Measurements from ENCODE around the gene LRRC74A.

The LRRC74A gene

GRCh38 chr14:76856769-76857168, 30.6 kb downstream of the LRRC74A start:
- no peak for DNase-seq

- DNase-seq, result no peak
These were observed 35.5 kb downstream of the LRRC74A start for GRCh38 chr14:76861574-76862255.

GRCh38 chr14:76862546-76863282, 36.5 kb downstream of the LRRC74A start:
- no peak for DNase-seq

- DNase-seq, result no peak
These were observed 37.7 kb downstream of the LRRC74A start for GRCh38 chr14:76863724-76864407.

- DNase-seq, result no peak
These were observed 40.2 kb downstream of the LRRC74A start for GRCh38 chr14:76866456-76866855.

GRCh38 chr14:76867516-76868453, 41.6 kb downstream of the LRRC74A start:
- DNase-seq, result peak; percentile 15 to 20

GRCh38 chr14:76868454-76869170, 42.4 kb downstream of the LRRC74A start:
- DNase-seq, result no peak

- no peak for DNase-seq
These were observed 44.0 kb downstream of the LRRC74A start for GRCh38 chr14:76870166-76870565.

GRCh38 chr14:76872796-76873432, 46.7 kb downstream of the LRRC74A start:
- peak; percentile 62 for DNase-seq

GRCh38 chr14:76874734-76875133, 48.5 kb downstream of the LRRC74A start:
- no peak for DNase-seq

- DNase-seq, result peak; percentile 32 to 36
These were observed 49.9 kb downstream of the LRRC74A start for GRCh38 chr14:76876076-76876475.

GRCh38 chr14:76877871-76878270, 51.7 kb downstream of the LRRC74A start:
- DNase-seq, result no peak

GRCh38 chr14:76880449-76880848, 54.2 kb downstream of the LRRC74A start:
- no peak for DNase-seq

GRCh38 chr14:76881348-76881747, 55.1 kb downstream of the LRRC74A start:
- no peak for DNase-seq

- no peak for DNase-seq
These were observed 56.4 kb downstream of the LRRC74A start for GRCh38 chr14:76882651-76883050.

GRCh38 chr14:76883447-76883846, 57.2 kb downstream of the LRRC74A start:
- DNase-seq, result no peak

GRCh38 chr14:76884394-76884793, 58.2 kb downstream of the LRRC74A start:
- DNase-seq, result no peak

GRCh38 chr14:76884853-76885276, 58.7 kb downstream of the LRRC74A start:
- no peak for DNase-seq

GRCh38 chr14:76887191-76887590, 61.0 kb downstream of the LRRC74A start:
- no peak for DNase-seq

GRCh38 chr14:76891391-76891790, 65.2 kb downstream of the LRRC74A start:
- no peak for DNase-seq

GRCh38 chr14:76894308-76894707, 68.1 kb downstream of the LRRC74A start:
- DNase-seq, result no peak
